HepG2 (cell line): Measurements from ENCODE around the gene PLXNC1. TPM values are rescaled to one million over a fixed set of nuclear protein-coding genes. Genes with fewer than 3 reads are reported as not detected.

Experiments
- ATAC-seq: fragments of 200-7000 bp; cut with Tn5 transposase; 3 replicates; pipeline ENCODE4 v1.9.1; 2020; ENCODE audit warnings: mild to moderate bottlenecking, moderate library complexity
- BruUV-seq: library from RNA; stranded (reverse); fragments of 400-500 nt; replicated peaks from 2 replicates; lab custom pipeline; 2021; lab: Mats Ljungman, UMichigan
- CTCF ChIA-PET: fragments of 300-600 bp; formaldehyde crosslinking; extraction: SDS; loops from one replicate; lab custom pipeline; 2021; ENCODE audit warnings: low total read pairs, inconsistent platforms, low intra/inter-chr PET ratio; lab: Yijun Ruan, JAX
- POLR2A ChIA-PET: fragments of 350-600 bp; sonication (Branson Sonifier 250); formaldehyde crosslinking; loops from one replicate; lab custom pipeline; 2020; ENCODE audit warnings: antibody characterized with exemption, inconsistent platforms; lab: Yijun Ruan, JAX
- DNase-seq: peaks from one replicate; pipeline ENCODE4 v3.0.0-alpha.2; 2015; ENCODE audit warnings: low spot score
- FAIRE-seq: peaks from 3 replicates; lab custom pipeline; 2011; peaks lifted over from hg19 to GRCh38; lab: Jason Lieb, UNC
- H2AFZ ChIP-seq: one replicate; pipeline ENCODE4 v1.6.1; 2011; ENCODE audit warnings: low read length, inconsistent platforms
- H3K27ac ChIP-seq: fragments of 300-600 bp; 3 replicates; pipeline ENCODE4 v1.8.0; 2011; ENCODE audit warnings: mixed run types, mild to moderate bottlenecking, mixed read lengths, low read length, inconsistent platforms; ENCODE audit not compliant: insufficient read depth; ENCODE audit errors: extremely low read length
- H3K27me3 ChIP-seq, 2 experiments: fragments of 200-600 bp in 1 of 2; 2 replicates in 1 of 2; 3 replicates in 1 of 2; pipeline versions ENCODE4 v1.6.0 to v1.8.0; 2011; ENCODE audit warnings: low read length in 2 of 2, mild to moderate bottlenecking in 2 of 2, moderate library complexity in 2 of 2, inconsistent platforms in 1 of 2; ENCODE audit not compliant: insufficient read depth in 2 of 2, control insufficient read depth in 1 of 2
- H3K36me3 ChIP-seq, 2 experiments: fragments of 200-600 bp in 1 of 2; replicated peaks in 1 of 2; 2 replicates in 1 of 2; 3 replicates in 1 of 2; pipeline versions ENCODE4 v1.5.1 to v1.8.0; 2011; ENCODE audit warnings: low read length in 2 of 2, inconsistent platforms in 1 of 2; ENCODE audit not compliant: insufficient read depth in 2 of 2, control insufficient read depth in 1 of 2
- H3K4me1 ChIP-seq: 2 replicates; pipeline ENCODE4 v1.5.1; 2012; ENCODE audit warnings: low read length, inconsistent platforms; ENCODE audit not compliant: insufficient read depth
- H3K4me2 ChIP-seq: 2 replicates; pipeline ENCODE4 v1.6.0; 2011; ENCODE audit warnings: low read depth, low read length, inconsistent platforms
- H3K4me3 ChIP-seq, 3 experiments: fragments of 200-600 bp in 1 of 3; sonication (generic), shearing (Covaris generic) in 1 of 3; replicated peaks in 1 of 3; 2 replicates each; pipeline ENCODE4 v1.5.1; 2011 to 2016; ENCODE audit warnings: low read length in 3 of 3, inconsistent platforms in 2 of 3, low read depth in 2 of 3, mild to moderate bottlenecking in 2 of 3, control low read depth in 1 of 3, mixed read lengths in 1 of 3; ENCODE audit not compliant: insufficient read depth in 1 of 3
- H3K79me2 ChIP-seq: one replicate; pipeline ENCODE4 v1.6.1; 2011; ENCODE audit warnings: low read length, inconsistent platforms; ENCODE audit not compliant: insufficient read depth
- H3K9ac ChIP-seq: 2 replicates; pipeline ENCODE4 v1.6.0; 2011; ENCODE audit warnings: mild to moderate bottlenecking, low read depth, low read length, inconsistent platforms; ENCODE audit not compliant: insufficient read depth
- H3K9me3 ChIP-seq: 2 replicates; pipeline ENCODE4 v1.5.1; 2012; ENCODE audit warnings: mild to moderate bottlenecking, low read length
- H4K20me1 ChIP-seq: 2 replicates; pipeline ENCODE4 v1.6.0; 2011; ENCODE audit warnings: inconsistent platforms, mild to moderate bottlenecking, low read length, moderate library complexity; ENCODE audit not compliant: insufficient read depth
- ATAD3A ChIP-seq: sonication (generic); formaldehyde crosslinking; IDR thresholded peaks from 2 replicates; pipeline ENCODE4 v1.4.0; 2020; ENCODE audit warnings: missing genetic modification reagents
- EEA1 ChIP-seq: sonication (generic); formaldehyde crosslinking; IDR thresholded peaks from 2 replicates; pipeline ENCODE4 v1.5.1; 2020; ENCODE audit warnings: mild to moderate bottlenecking, missing genetic modification reagents, borderline replicate concordance
- ELF1 ChIP-seq: sonication (generic); formaldehyde crosslinking; IDR thresholded peaks from 2 replicates; pipeline ENCODE4 v1.4.0; 2020; ENCODE audit warnings: missing genetic modification reagents
- HHEX ChIP-seq: IDR thresholded peaks from 2 replicates; pipeline ENCODE4 v1.6.1; 2016; ENCODE audit warnings: control low read depth
- HOXA3 ChIP-seq: sonication (generic); formaldehyde crosslinking; IDR thresholded peaks from 2 replicates; pipeline ENCODE4 v1.5.0; 2020; ENCODE audit warnings: missing genetic modification reagents
- LCORL ChIP-seq, 2 experiments: fragments of 450-650 bp in 1 of 2; sonication (generic) in 1 of 2; formaldehyde crosslinking in 1 of 2; IDR thresholded peaks; 2 replicates each; pipeline versions ENCODE4 v1.5.0 to v1.6.1; 2017 to 2020; ENCODE audit warnings: antibody characterized with exemption in 1 of 2, missing genetic modification reagents in 1 of 2
- NFYB ChIP-seq: sonication (generic); formaldehyde crosslinking; IDR thresholded peaks from 2 replicates; pipeline ENCODE4 v1.4.0; 2020; ENCODE audit warnings: missing genetic modification reagents
- SNAPC2 ChIP-seq: sonication (generic); formaldehyde crosslinking; IDR thresholded peaks from 2 replicates; pipeline ENCODE4 v1.8.1; 2022; ENCODE audit warnings: mild to moderate bottlenecking, missing genetic modification reagents
- ZNF101 ChIP-seq: sonication (generic); formaldehyde crosslinking; IDR thresholded peaks from 2 replicates; pipeline ENCODE4 v1.4.0; 2020; ENCODE audit warnings: mild to moderate bottlenecking, low read depth, missing genetic modification reagents, borderline replicate concordance
- ZNF256 ChIP-seq: sonication (generic); formaldehyde crosslinking; conservative IDR thresholded peaks from 2 replicates; pipeline ENCODE4 v1.4.0; 2020; ENCODE audit warnings: missing genetic modification reagents
- ZNF329 ChIP-seq: sonication (generic); formaldehyde crosslinking; IDR thresholded peaks from 2 replicates; pipeline ENCODE4 v1.9.0; 2021; ENCODE audit warnings: low read depth, mild to moderate bottlenecking, missing genetic modification reagents
- WGBS: methylation state at CpG from one replicate; pipeline ENCODE4 v1.1.6; 2017; ENCODE audit warnings: low lambda C conversion rate; 5-methylcytosine and 5-hydroxymethylcytosine counted together
- in situ Hi-C: cut with HindIII; loops from 2 replicates; pipeline ENCODE4 v1.10.0; 2017; ENCODE audit warnings: low pct_unique_long_range_greater_than_20kb; ENCODE audit not compliant: extremely low pct_ligation_motif_present
- intact Hi-C: fragments of 100-400 bp; cut with micrococcal nuclease; formaldehyde crosslinking; loops from one replicate; pipeline ENCODE4 v1.10.0; 2022; ENCODE audit not compliant: unreplicated experiment
- polyA plus RNA-seq, 8 experiments: library from polyadenylated mRNA; depleted of rRNA in 3 of 8; stranded (reverse) in 7 of 8; unstranded in 1 of 8; fragments of >200 nt; fragmentation: Illumina TruSeq in 4 of 8; extraction: Trizol in 4 of 8; gene quantifications; 2 replicates each; pipeline versions ENCODE4 v1.2.1 to v1.2.3, GENCODE V29; 2011 to 2016; ENCODE audit warnings: low read depth in 4 of 8, missing spikeins in 1 of 8, mixed read lengths in 1 of 8; ENCODE audit not compliant: insufficient read depth in 1 of 8
- total RNA-seq, 5 experiments: library from RNA; depleted of rRNA; stranded (reverse); fragments of >200 nt; fragmentation: Illumina TruSeq; extraction: Trizol; gene quantifications; 2 replicates each; pipeline ENCODE4 v1.2.3, GENCODE V29; 2016; ENCODE audit warnings: low read depth in 1 of 5
- TF ChIP-seq, protein P1 (sequence below): sonication (generic); formaldehyde crosslinking; IDR thresholded peaks from 2 replicates; pipeline ENCODE4 v1.4.0; 2020; ENCODE audit warnings: missing genetic modification reagents
- TF ChIP-seq, protein P2 (sequence below): sonication (generic); formaldehyde crosslinking; IDR thresholded peaks from 2 replicates; pipeline ENCODE4 v1.4.0; 2020; ENCODE audit warnings: missing genetic modification reagents
- TF ChIP-seq, protein P3 (sequence below): sonication (generic); formaldehyde crosslinking; IDR thresholded peaks from 2 replicates; pipeline ENCODE4 v1.4.0; 2020; ENCODE audit warnings: low read depth, mild to moderate bottlenecking, missing genetic modification reagents
- TF ChIP-seq, protein P4 (sequence below): sonication (generic); formaldehyde crosslinking; IDR thresholded peaks from 2 replicates; pipeline ENCODE4 v1.9.0; 2022; ENCODE audit warnings: low read depth, missing genetic modification reagents

The PLXNC1 gene
- total and polyA plus RNA-seq, 2 of the 13 experiments (the other 11 are each of a cell fraction or from before 2014, with no cell fraction given), result 6.6 to 11.2 TPM

DNA sequence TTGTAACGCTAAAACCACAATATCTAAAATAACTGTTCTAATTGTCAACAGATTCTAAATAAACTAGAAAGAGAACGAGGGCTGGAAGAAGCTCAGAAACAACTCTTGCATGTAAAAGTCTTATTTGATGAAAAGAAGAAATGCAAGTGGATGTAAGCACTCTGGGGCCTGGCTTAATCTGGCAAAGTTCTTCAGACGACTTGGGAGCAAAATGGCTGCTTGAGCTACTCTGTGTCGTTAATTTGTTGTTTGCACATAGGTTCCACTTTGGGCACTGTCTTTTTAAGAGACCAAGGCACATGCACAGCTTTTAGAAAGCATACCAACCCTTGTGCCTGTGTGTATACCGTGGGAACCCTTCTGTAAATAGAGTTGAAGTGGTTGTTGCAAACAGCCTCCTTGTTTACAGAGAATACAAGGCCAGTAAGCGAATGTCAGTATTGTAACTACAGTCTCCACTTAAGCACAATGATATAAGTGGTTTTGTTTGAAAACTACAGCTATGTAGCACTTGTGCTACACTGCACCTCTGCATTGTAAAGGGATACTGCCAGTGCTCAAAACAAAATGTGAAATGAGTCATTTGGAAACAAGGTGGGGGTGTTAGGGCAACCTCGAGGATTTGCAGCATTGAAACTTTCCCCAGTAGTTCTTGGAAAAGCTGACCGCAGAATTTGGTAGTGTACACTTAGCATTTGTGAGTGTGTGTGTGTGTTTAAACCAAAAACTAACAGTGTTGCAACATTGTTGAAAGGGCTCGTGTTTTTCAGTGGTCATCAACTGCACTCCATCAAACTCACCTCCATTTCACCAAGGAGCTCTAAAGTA lies 157.0 kb downstream of the PLXNC1 start (continued):
- TF ChIP-seq, protein P1, sequence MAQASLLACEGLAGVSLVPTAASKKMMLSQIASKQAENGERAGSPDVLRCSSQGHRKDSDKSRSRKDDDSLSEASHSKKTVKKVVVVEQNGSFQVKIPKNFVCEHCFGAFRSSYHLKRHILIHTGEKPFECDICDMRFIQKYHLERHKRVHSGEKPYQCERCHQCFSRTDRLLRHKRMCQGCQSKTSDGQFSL (CRISPR knock-in tag), result peak; percentile 66; the same call in 1 of the 2 replicates

DNA sequence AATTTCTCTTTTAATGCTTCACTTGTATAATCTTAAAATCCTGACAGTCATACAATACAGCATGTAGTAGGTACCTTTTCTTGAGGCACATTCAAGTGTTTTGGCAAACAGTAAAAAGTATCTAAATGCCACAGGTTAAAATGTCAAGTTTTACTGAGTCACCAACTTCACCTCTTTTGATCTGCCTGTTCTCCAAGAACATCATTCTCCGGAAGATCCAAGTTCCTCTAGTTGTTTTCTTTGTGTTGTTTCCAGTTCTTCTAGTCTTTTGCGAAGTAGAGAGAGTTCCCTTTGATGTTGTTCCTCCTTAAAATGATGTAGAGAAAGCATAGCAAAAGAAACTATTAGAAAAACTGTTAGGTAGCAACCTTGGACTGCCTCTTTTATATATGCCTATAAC lies 160.2 kb downstream of the PLXNC1 start:
- DNase-seq (no peak), FAIRE-seq (no peak), ATAC-seq (no peak)
- CTCF ChIA-PET, result no interaction called here
- Histone ChIP-seq H3K36me3 (peaks cover 14 to 23% of the 10 kb centered on the region in 2 experiments; a peak in 4 of 5 replicates), H3K27me3 (no peaks in the 10 kb centered on the region), H4K20me1 (no peaks in the 10 kb centered on the region), H3K4me3 (no peak overlapping the region), H3K79me2 (no peaks in the 10 kb centered on the region), H3K9me3 (no peaks in the 10 kb centered on the region), H3K4me1 (peaks cover 20% of the 10 kb centered on the region), H3K9ac (no peak overlapping the region), H3K27ac (no peak overlapping the region), H3K4me2 (no peak overlapping the region), H2AFZ (no peak overlapping the region)
- BruUV-seq, result no TSS peak
- in situ Hi-C loops, result no loop called here
- 95% methylated on average over 2 of the region's 2 CpGs for WGBS
- POLR2A ChIA-PET, result no interaction called here
- TF ChIP-seq, protein P2, sequence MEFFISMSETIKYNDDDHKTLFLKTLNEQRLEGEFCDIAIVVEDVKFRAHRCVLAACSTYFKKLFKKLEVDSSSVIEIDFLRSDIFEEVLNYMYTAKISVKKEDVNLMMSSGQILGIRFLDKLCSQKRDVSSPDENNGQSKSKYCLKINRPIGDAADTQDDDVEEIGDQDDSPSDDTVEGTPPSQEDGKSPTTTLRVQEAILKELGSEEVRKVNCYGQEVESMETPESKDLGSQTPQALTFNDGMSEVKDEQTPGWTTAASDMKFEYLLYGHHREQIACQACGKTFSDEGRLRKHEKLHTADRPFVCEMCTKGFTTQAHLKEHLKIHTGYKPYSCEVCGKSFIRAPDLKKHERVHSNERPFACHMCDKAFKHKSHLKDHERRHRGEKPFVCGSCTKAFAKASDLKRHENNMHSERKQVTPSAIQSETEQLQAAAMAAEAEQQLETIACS, result no peak
- no peak for TF ChIP-seq ATAD3A (CRISPR knock-in tag)
- no peak for TF ChIP-seq ZNF256 (CRISPR knock-in tag)
- no peak for TF ChIP-seq NFYB (CRISPR knock-in tag)
- TF ChIP-seq ZNF101 (CRISPR knock-in tag), result no peak
- no peak for TF ChIP-seq HOXA3
- TF ChIP-seq, protein P3, sequence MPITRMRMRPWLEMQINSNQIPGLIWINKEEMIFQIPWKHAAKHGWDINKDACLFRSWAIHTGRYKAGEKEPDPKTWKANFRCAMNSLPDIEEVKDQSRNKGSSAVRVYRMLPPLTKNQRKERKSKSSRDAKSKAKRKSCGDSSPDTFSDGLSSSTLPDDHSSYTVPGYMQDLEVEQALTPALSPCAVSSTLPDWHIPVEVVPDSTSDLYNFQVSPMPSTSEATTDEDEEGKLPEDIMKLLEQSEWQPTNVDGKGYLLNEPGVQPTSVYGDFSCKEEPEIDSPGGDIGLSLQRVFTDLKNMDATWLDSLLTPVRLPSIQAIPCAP (CRISPR knock-in tag), result no peak
- no peak for TF ChIP-seq SNAPC2 (CRISPR knock-in tag)
- no peak for TF ChIP-seq LCORL (IDR thresholded peaks at IDR 0.05)
- TF ChIP-seq LCORL (CRISPR knock-in tag; IDR thresholded peaks at IDR 0.05), result no peak
- TF ChIP-seq, protein P4, sequence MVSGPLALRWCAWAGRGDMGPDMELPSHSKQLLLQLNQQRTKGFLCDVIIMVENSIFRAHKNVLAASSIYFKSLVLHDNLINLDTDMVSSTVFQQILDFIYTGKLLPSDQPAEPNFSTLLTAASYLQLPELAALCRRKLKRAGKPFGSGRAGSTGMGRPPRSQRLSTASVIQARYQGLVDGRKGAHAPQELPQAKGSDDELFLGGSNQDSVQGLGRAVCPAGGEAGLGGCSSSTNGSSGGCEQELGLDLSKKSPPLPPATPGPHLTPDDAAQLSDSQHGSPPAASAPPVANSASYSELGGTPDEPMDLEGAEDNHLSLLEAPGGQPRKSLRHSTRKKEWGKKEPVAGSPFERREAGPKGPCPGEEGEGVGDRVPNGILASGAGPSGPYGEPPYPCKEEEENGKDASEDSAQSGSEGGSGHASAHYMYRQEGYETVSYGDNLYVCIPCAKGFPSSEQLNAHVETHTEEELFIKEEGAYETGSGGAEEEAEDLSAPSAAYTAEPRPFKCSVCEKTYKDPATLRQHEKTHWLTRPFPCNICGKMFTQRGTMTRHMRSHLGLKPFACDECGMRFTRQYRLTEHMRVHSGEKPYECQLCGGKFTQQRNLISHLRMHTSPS, result no peak
- TF ChIP-seq ZNF329 (CRISPR knock-in tag), result no peak
- no peak for TF ChIP-seq EEA1 (CRISPR knock-in tag)
- TF ChIP-seq ELF1 (CRISPR knock-in tag), result no peak
- TF ChIP-seq HHEX, result no peak
- intact Hi-C loops, result loop anchor here (10.0 kb wide), 2 partner anchors 164 to 226 kb away; partner anchors contain the start of gene PLXNC1
